A673 (cell line): ENCODE data around the gene CDON.

ENCODE experiments used
- CTCF ChIP-seq: fragments of 300-800, 200-600 bp; sonication (generic); conservative IDR thresholded peaks from 2 replicates; pipeline ENCODE4 v1.5.1; 2017; ENCODE audit warnings: low read depth, mild to moderate bottlenecking, antibody characterized with exemption, low read length, moderate library complexity, mixed read lengths
- EZH2 ChIP-seq: fragments of 200-600 bp; sonication (generic); IDR thresholded peaks from 2 replicates; pipeline ENCODE4 v1.6.1; 2017; ENCODE audit warnings: borderline replicate concordance, low read depth, mild to moderate bottlenecking, mixed read lengths, antibody characterized with exemption, low read length; ENCODE audit not compliant: poor library complexity, severe bottlenecking

- TF ChIP-seq CTCF (no peak), EZH2 (no peak)
Observed at GRCh38 chr11:126088999-126089398, 26.3 kb upstream of the CDON start.
